ENCODE measurements around the gene DUXA. TPM values are rescaled to one million over a fixed set of nuclear protein-coding genes. Genes with fewer than 3 reads are reported as not detected.
"Not testable (repeated sequence)": the region's sequence is repeated elsewhere in the genome, so short reads cannot be mapped to it uniquely, and the experiment has no call there.

The DUXA gene
- total RNA-seq, 2 experiments from 2014 or later: not detected

- Mint-ChIP-seq H3K4me3 (no peak overlapping the region), H3K27me3 (no peaks in the 10 kb centered on the region), H3K4me1 (no peaks in the 10 kb centered on the region), H3K36me3 (peaks cover 3% of the 10 kb centered on the region), H3K27ac (no peak overlapping the region), H3K9me3 (ENCODE audit: low read depth) (peaks cover 19% of the 10 kb centered on the region)
- CTCF ChIA-PET: no interaction called here
- ATAC-seq (no peak), DNase-seq (no peak)
Measured at GRCh38 chr19:57141699-57142098, 25.6 kb downstream of the DUXA start.

GRCh38 chr19:57135797-57136196, 31.5 kb downstream of the DUXA start:
- Mint-ChIP-seq H3K27ac (no peak overlapping the region), H3K36me3 (peaks cover 4% of the 10 kb centered on the region), H3K4me3 (no peak overlapping the region), H3K9me3 (ENCODE audit: low read depth) (peaks cover 36% of the 10 kb centered on the region), H3K27me3 (no peaks in the 10 kb centered on the region), H3K4me1 (no peaks in the 10 kb centered on the region)
- CTCF ChIA-PET: no interaction called here
- DNase-seq (no peak), ATAC-seq (no peak)

- H3K36me3 Mint-ChIP-seq, H3K4me3 Mint-ChIP-seq, H3K27me3 Mint-ChIP-seq, ATAC-seq, H3K27ac Mint-ChIP-seq, DNase-seq, CTCF ChIA-PET, H3K4me1 Mint-ChIP-seq: not testable (repeated sequence)
- H3K9me3 Mint-ChIP-seq (ENCODE audit: low read depth): peaks cover 25% of the 10 kb centered on the region
Measured at GRCh38 chr19:57127403-57127802, 39.9 kb downstream of the DUXA start.

GRCh38 chr19:57123882-57124281, 43.4 kb downstream of the DUXA start:
- no peaks in the 10 kb centered on the region for H3K27me3 Mint-ChIP-seq
- CTCF ChIA-PET: no interaction called here
- DNase-seq (no peak), ATAC-seq (no peak)
- H3K36me3 Mint-ChIP-seq: peaks cover 1% of the 10 kb centered on the region
- H3K4me3 Mint-ChIP-seq: no peak overlapping the region
- peaks cover 13% of the 10 kb centered on the region for H3K9me3 Mint-ChIP-seq (ENCODE audit: low read depth)
- no peak overlapping the region for H3K27ac Mint-ChIP-seq
- no peaks in the 10 kb centered on the region for H3K4me1 Mint-ChIP-seq

GRCh38 chr19:57118848-57119247, 48.4 kb downstream of the DUXA start:
- Mint-ChIP-seq H3K27ac (no peak overlapping the region), H3K36me3 (peaks cover 1% of the 10 kb centered on the region)

GRCh38 chr19:57113501-57113900, 53.8 kb downstream of the DUXA start:
- ATAC-seq, H3K27ac Mint-ChIP-seq, DNase-seq, H3K27me3 Mint-ChIP-seq, CTCF ChIA-PET, H3K4me3 Mint-ChIP-seq, H3K4me1 Mint-ChIP-seq: not testable (repeated sequence)
- H3K36me3 Mint-ChIP-seq: peaks cover 10% of the 10 kb centered on the region
- H3K9me3 Mint-ChIP-seq (ENCODE audit: low read depth): peaks cover 36% of the 10 kb centered on the region

More at GRCh38 chr19:57118848-57119247, 48.4 kb downstream of the DUXA start:
- Mint-ChIP-seq H3K4me3 (no peak overlapping the region), H3K4me1 (no peaks in the 10 kb centered on the region), H3K9me3 (ENCODE audit: low read depth) (peaks cover 25% of the 10 kb centered on the region), H3K27me3 (no peaks in the 10 kb centered on the region)
- ATAC-seq (no peak), DNase-seq (no peak)
- CTCF ChIA-PET: no interaction called here

GRCh38 chr19:57111329-57111644, 56.0 kb downstream of the DUXA start:
- CTCF ChIA-PET: interaction anchor here (0.6 kb wide), 1 partner anchor 251 kb away, joined by 3 read pairs; no protein-coding TSS in a partner anchor
- no peak overlapping the region for H3K4me3 Mint-ChIP-seq
- peaks cover 37% of the 10 kb centered on the region for H3K9me3 Mint-ChIP-seq (ENCODE audit: low read depth)
- DNase-seq (no peak), ATAC-seq (no peak)
- no peaks in the 10 kb centered on the region for H3K27me3 Mint-ChIP-seq
- no peaks in the 10 kb centered on the region for H3K4me1 Mint-ChIP-seq
- H3K27ac Mint-ChIP-seq: no peak overlapping the region
- H3K36me3 Mint-ChIP-seq: peaks cover 15% of the 10 kb centered on the region

GRCh38 chr19:57110592-57111328, 56.5 kb downstream of the DUXA start:
- DNase-seq (no peak), ATAC-seq (no peak)
- Mint-ChIP-seq H3K27ac (no peak overlapping the region), H3K36me3 (peaks cover 16% of the 10 kb centered on the region), H3K9me3 (ENCODE audit: low read depth) (peaks cover 37% of the 10 kb centered on the region), H3K27me3 (no peaks in the 10 kb centered on the region), H3K4me1 (no peaks in the 10 kb centered on the region), H3K4me3 (no peak overlapping the region)
- CTCF ChIA-PET: interaction anchor here (0.6 kb wide), 1 partner anchor 250 kb away, joined by 3 read pairs; no protein-coding TSS in a partner anchor

GRCh38 chr19:57106722-57107235, 60.5 kb downstream of the DUXA start:
- H3K36me3 Mint-ChIP-seq: peaks cover 16% of the 10 kb centered on the region
- peaks cover 21% of the 10 kb centered on the region for H3K9me3 Mint-ChIP-seq (ENCODE audit: low read depth)
- H3K4me1 Mint-ChIP-seq: peaks cover 10% of the 10 kb centered on the region
- CTCF ChIA-PET: no interaction called here
- no peak for ATAC-seq
- no peaks in the 10 kb centered on the region for H3K27me3 Mint-ChIP-seq
- H3K27ac Mint-ChIP-seq: no peak overlapping the region
- H3K4me3 Mint-ChIP-seq: no peak overlapping the region
- no peak for DNase-seq

- no peak for ATAC-seq
Measured at GRCh38 chr19:57105976-57106721, 61.1 kb downstream of the DUXA start.

More at GRCh38 chr19:57105976-57106721, 61.1 kb downstream of the DUXA start:
- Mint-ChIP-seq H3K9me3 (ENCODE audit: low read depth) (peaks cover 14% of the 10 kb centered on the region), H3K4me3 (no peak overlapping the region), H3K4me1 (peaks cover 10% of the 10 kb centered on the region), H3K36me3 (peaks cover 12% of the 10 kb centered on the region), H3K27ac (no peak overlapping the region), H3K27me3 (no peaks in the 10 kb centered on the region)
- CTCF ChIA-PET: no interaction called here
- DNase-seq: no peak

Other genes starting within 250 kb of the DUXA start
- gene USP29, start 47.5 kb downstream of the DUXA start, total RNA-seq: not detected
- not detected for gene ZIM3, start 22.3 kb downstream of the DUXA start, total RNA-seq
- 10 to 100 TPM; 27.5 to 40.4 TPM for gene ZNF264, start 24.0 kb upstream of the DUXA start, total RNA-seq
- 1 to 10 TPM in 1 of 2 experiments, under 1 TPM in 1; 0.70 to 1.2 TPM for gene AURKC, start 63.5 kb upstream of the DUXA start, total RNA-seq
- gene ZNF805, start 73.1 kb upstream of the DUXA start, total RNA-seq: 10 to 100 TPM in 1 of 2 experiments, 1 to 10 TPM in 1; 9.4 to 11.3 TPM
- 10 to 100 TPM; 55.2 to 67.2 TPM for gene ZNF460, start 113.0 kb upstream of the DUXA start, total RNA-seq
- gene ZNF543, start 153.0 kb upstream of the DUXA start, total RNA-seq: 1 to 10 TPM; 8.8 to 9.4 TPM
- 10 to 100 TPM in 1 of 2 experiments, 1 to 10 TPM in 1; 9.3 to 10.2 TPM for gene ZNF304, start 183.8 kb upstream of the DUXA start, total RNA-seq
- gene TRAPPC2B, start 196.1 kb upstream of the DUXA start, total RNA-seq: 10 to 100 TPM in 1 of 2 experiments, 1 to 10 TPM in 1; 9.8 to 11.2 TPM
- gene ZNF547, start 196.1 kb upstream of the DUXA start, total RNA-seq: 1 to 10 TPM; 3.5 to 4.4 TPM
- gene ZNF548, start 222.4 kb upstream of the DUXA start, total RNA-seq: 10 to 100 TPM; 23.8 to 28.8 TPM
- gene ZNF17, start 243.7 kb upstream of the DUXA start, total RNA-seq: 10 to 100 TPM; 14.3 to 14.6 TPM

Measured in activated CD8-positive, alpha-beta memory T cell treated with anti-CD3 and anti-CD28 coated beads, Interleukin-2, amount 10 ng/mL, durations not matched to agents 7 days and 5 days (primary cell).